ENCODE data around the gene PPM1F.

- TF ChIP-seq CTCF (IDR thresholded peaks at IDR 0.05) (no peak), POLR2A (IDR thresholded peaks at IDR 0.05; ENCODE audit: low read length) (no peak), RNF2 (IDR thresholded peaks at IDR 0.05; ENCODE audit: borderline replicate concordance, low read depth) (no peak), FOSL2 (IDR thresholded peaks at IDR 0.05) (no peak), FOSL2 (CRISPR knock-in tag; IDR thresholded peaks at IDR 0.05) (no peak), EP300 (IDR thresholded peaks at IDR 0.05) (no peak), ZC3H11A (IDR thresholded peaks at IDR 0.05) (no peak), JUNB (IDR thresholded peaks at IDR 0.05) (no peak), E2F6 (IDR thresholded peaks at IDR 0.05; ENCODE audit: borderline replicate concordance, low read depth) (no peak), TP53 (CRISPR knock-in tag; IDR thresholded peaks at IDR 0.05) (no peak), SREBF2 (IDR thresholded peaks at IDR 0.05) (no peak), MAX (IDR thresholded peaks at IDR 0.05) (no peak), GATA3 (IDR thresholded peaks at IDR 0.05; ENCODE audit: borderline replicate concordance) (no peak), PHF8 (IDR thresholded peaks at IDR 0.05; ENCODE audit: borderline replicate concordance, low read depth) (no peak), SMC3 (IDR thresholded peaks at IDR 0.05) (no peak)
Observed at GRCh38 chr22:21937821-21938070, 14.9 kb downstream of the PPM1F start.
